H1 (cell line): ENCODE data around the gene IL2RA. TPM values are rescaled to one million over a fixed set of nuclear protein-coding genes. Genes with fewer than 3 reads are reported as not detected.

ENCODE experiments used
- CTCF ChIA-PET: fragments of 300-600 bp; sonication (Branson Sonifier 250); formaldehyde crosslinking; loops from one replicate; lab custom pipeline; 2021; ENCODE audit not compliant: partially characterized antibody; lab: Charles Lee
- POLR2A ChIA-PET: fragments of 300-600 bp; sonication (Branson Sonifier 250); formaldehyde crosslinking; loops from one replicate; lab custom pipeline; 2021; ENCODE audit warnings: inconsistent platforms; ENCODE audit not compliant: partially characterized antibody; lab: Charles Lee
- DNase-seq, 2 experiments: peaks; one replicate each; pipeline versions ENCODE4 v3.0.0 to v3.0.0-alpha.2; 2010 to 2022; ENCODE audit warnings: low spot score in 2 of 2, low read depth in 1 of 2, mixed read lengths in 1 of 2
- FAIRE-seq: peaks from 2 replicates; lab custom pipeline; 2011; peaks lifted over from hg19 to GRCh38; lab: Jason Lieb, UNC
- H2AFZ ChIP-seq: 2 replicates; pipeline ENCODE4 v1.8.1; 2012; ENCODE audit warnings: low read length, inconsistent platforms
- H2AK5ac ChIP-seq: 2 replicates; pipeline ENCODE4 v1.6.1; 2013; ENCODE audit warnings: low read depth, low read length
- H2BK120ac ChIP-seq: replicated peaks from 2 replicates; pipeline ENCODE3; 2013; ENCODE audit warnings: low read depth, low read length, inconsistent platforms
- H2BK12ac ChIP-seq: 2 replicates; pipeline ENCODE4 v1.6.1; 2013; ENCODE audit warnings: low read depth, low read length
- H2BK15ac ChIP-seq: 2 replicates; pipeline ENCODE4 v1.6.1; 2013; ENCODE audit warnings: low read length
- H2BK20ac ChIP-seq: 2 replicates; pipeline ENCODE4 v1.6.1; 2013; ENCODE audit warnings: low read length
- H2BK5ac ChIP-seq: 2 replicates; pipeline ENCODE4 v1.6.1; 2013; ENCODE audit warnings: low read depth, low read length
- H3K14ac ChIP-seq: 2 replicates; pipeline ENCODE4 v1.6.1; 2013; ENCODE audit warnings: inconsistent platforms; ENCODE audit not compliant: insufficient read length
- H3K18ac ChIP-seq: 2 replicates; pipeline ENCODE4 v1.6.1; 2013; ENCODE audit warnings: low read length; ENCODE audit errors: extremely low read depth
- H3K23ac ChIP-seq: 2 replicates; pipeline ENCODE4 v1.6.1; 2013; ENCODE audit warnings: inconsistent platforms; ENCODE audit not compliant: insufficient read length
- H3K23me2 ChIP-seq: 2 replicates; pipeline ENCODE4 v1.6.1; 2013; ENCODE audit warnings: low read depth, low read length
- H3K27ac ChIP-seq: 2 replicates; pipeline ENCODE4 v1.6.1; 2011; ENCODE audit warnings: low read depth, low read length, inconsistent platforms
- H3K27me3 ChIP-seq, 4 experiments: replicated peaks in 1 of 4; 1 replicate in 1 of 4; 2 replicates in 3 of 4; pipeline versions ENCODE4 v1.6.1 to v1.8.1; 2011 to 2013; ENCODE audit warnings: low read length in 3 of 4, mild to moderate bottlenecking in 3 of 4, inconsistent platforms in 2 of 4, mixed read lengths in 2 of 4, moderate library complexity in 1 of 4; ENCODE audit not compliant: control insufficient read depth in 3 of 4, insufficient read depth in 3 of 4; ENCODE audit errors: extremely low read depth in 1 of 4
- H3K36me3 ChIP-seq, 4 experiments: 2 replicates each; pipeline versions ENCODE4 v1.6.1 to v1.8.1; 2011 to 2013; ENCODE audit warnings: mild to moderate bottlenecking in 4 of 4, low read length in 3 of 4, moderate library complexity in 2 of 4, control low read depth in 1 of 4, inconsistent platforms in 1 of 4; ENCODE audit not compliant: insufficient read depth in 4 of 4, control insufficient read depth in 2 of 4
- H3K4ac ChIP-seq: replicated peaks from 2 replicates; pipeline ENCODE3; 2013; ENCODE audit warnings: low read length, low read depth, mixed read lengths, inconsistent platforms; ENCODE audit not compliant: insufficient read length
- H3K4me1 ChIP-seq, 4 experiments: replicated peaks in 1 of 4; 1 replicate in 1 of 4; 2 replicates in 3 of 4; pipeline versions ENCODE4 v1.6.1 to v1.8.1; 2011 to 2013; ENCODE audit warnings: low read length in 3 of 4, inconsistent platforms in 2 of 4, mixed read lengths in 1 of 4; ENCODE audit not compliant: insufficient read depth in 4 of 4, control insufficient read depth in 3 of 4
- H3K4me2 ChIP-seq, 2 experiments: 2 replicates each; pipeline versions ENCODE4 v1.6.1 to v1.8.1; 2011 to 2013; ENCODE audit warnings: low read depth in 2 of 2, low read length in 2 of 2, control low read depth in 1 of 2, inconsistent platforms in 1 of 2, mild to moderate bottlenecking in 1 of 2; ENCODE audit not compliant: insufficient read depth in 1 of 2
- H3K4me3 ChIP-seq, 4 experiments: fragments of 200-600, 300-600 bp in 1 of 4; sonication (generic), shearing (Covaris generic), sonication (Bioruptor Twin) in 1 of 4; 2 replicates each; pipeline versions ENCODE4 v1.5.1 to v1.8.1; 2011 to 2016; ENCODE audit warnings: low read length in 4 of 4, low read depth in 3 of 4, control low read depth in 2 of 4, inconsistent platforms in 2 of 4, mild to moderate bottlenecking in 2 of 4, mixed read lengths in 1 of 4, moderate library complexity in 1 of 4; ENCODE audit not compliant: insufficient read depth in 2 of 4; ENCODE audit errors: extremely low read depth in 1 of 4
- H3K56ac ChIP-seq: replicated peaks from 2 replicates; pipeline ENCODE3; 2013; ENCODE audit warnings: low read depth, mild to moderate bottlenecking, mixed read lengths, low read length, inconsistent platforms; ENCODE audit not compliant: insufficient read length
- H3K79me1 ChIP-seq: 2 replicates; pipeline ENCODE4 v1.6.1; 2013; ENCODE audit warnings: low read depth, low read length, control low read depth
- H3K79me2 ChIP-seq, 2 experiments: 2 replicates each; pipeline versions ENCODE4 v1.6.1 to v1.8.1; 2012 to 2013; ENCODE audit warnings: low read length in 2 of 2, mild to moderate bottlenecking in 2 of 2, inconsistent platforms in 1 of 2; ENCODE audit not compliant: insufficient read depth in 2 of 2, control insufficient read depth in 1 of 2
- H3K9ac ChIP-seq, 4 experiments: replicated peaks in 1 of 4; 1 replicate in 1 of 4; 2 replicates in 3 of 4; pipeline versions ENCODE4 v1.6.1 to v1.8.1; 2011 to 2013; ENCODE audit warnings: low read depth in 3 of 4, low read length in 3 of 4, control low read depth in 2 of 4, mild to moderate bottlenecking in 2 of 4, moderate library complexity in 2 of 4, inconsistent platforms in 1 of 4; ENCODE audit errors: extremely low read depth in 1 of 4
- H3K9me3 ChIP-seq, 2 experiments: 2 replicates each; pipeline versions ENCODE4 v1.6.1 to v1.8.1; 2012 to 2013; ENCODE audit warnings: mild to moderate bottlenecking in 2 of 2, moderate library complexity in 2 of 2, control low read depth in 1 of 2, inconsistent platforms in 1 of 2, low read depth in 1 of 2, low read length in 1 of 2, mixed read lengths in 1 of 2; ENCODE audit not compliant: insufficient read depth in 2 of 2
- H4K20me1 ChIP-seq, 2 experiments: replicated peaks in 1 of 2; 2 replicates each; pipeline versions ENCODE3 to v1.8.1; 2011 to 2013; ENCODE audit warnings: inconsistent platforms in 2 of 2, low read length in 2 of 2, mild to moderate bottlenecking in 1 of 2; ENCODE audit not compliant: insufficient read depth in 2 of 2, control insufficient read depth in 1 of 2
- H4K5ac ChIP-seq: 2 replicates; pipeline ENCODE4 v1.6.1; 2013; ENCODE audit warnings: low read length, low read depth, mixed read lengths, inconsistent platforms; ENCODE audit not compliant: insufficient read length
- H4K8ac ChIP-seq: 2 replicates; pipeline ENCODE4 v1.8.0; 2013; ENCODE audit warnings: mild to moderate bottlenecking, moderate library complexity, low read length, inconsistent platforms; ENCODE audit not compliant: insufficient read depth; ENCODE audit errors: extremely low read depth
- H4K91ac ChIP-seq: replicated peaks from 2 replicates; pipeline ENCODE3; 2013; ENCODE audit warnings: low read length, mixed read lengths, inconsistent platforms; ENCODE audit not compliant: insufficient read length
- CHD2 ChIP-seq: IDR thresholded peaks from 2 replicates; pipeline ENCODE4 v1.6.1; 2012; ENCODE audit warnings: low read length, improper control_type of control experiment
- RFX5 ChIP-seq: IDR thresholded peaks from 2 replicates; pipeline ENCODE4 v1.6.1; 2011; ENCODE audit warnings: low read depth, low read length, improper control_type of control experiment, borderline replicate concordance
- RXRA ChIP-seq: IDR thresholded peaks from 2 replicates; pipeline ENCODE4 v1.6.1; 2011; ENCODE audit warnings: low read depth, mild to moderate bottlenecking, low read length, moderate library complexity; ENCODE audit not compliant: insufficient read depth
- SP4 ChIP-seq: IDR thresholded peaks from 2 replicates; pipeline ENCODE4 v1.6.1; 2012; ENCODE audit warnings: low read length, inconsistent platforms
- WGBS, 2 experiments: shearing (Covaris generic) in 1 of 2; methylation state at CpG; one replicate each; pipeline versions ENCODE4 v1.1.6 to v1.1.7; 2013 to 2015; ENCODE audit warnings: low lambda C conversion rate in 2 of 2, mixed read lengths in 2 of 2, inconsistent platforms in 1 of 2, low coverage in 1 of 2, missing lambda C conversion rate in 1 of 2; ENCODE audit not compliant: insufficient replicate concordance in 2 of 2, insufficient coverage in 1 of 2, insufficient read length in 1 of 2; ENCODE audit errors: extremely low coverage in 1 of 2, missing lambda C conversion rate in 1 of 2; 5-methylcytosine and 5-hydroxymethylcytosine counted together
- polyA plus RNA-seq, 7 experiments: library from polyadenylated mRNA; depleted of rRNA in 3 of 7; stranded (reverse) in 5 of 7; unstranded in 2 of 7; fragments of >200 nt in 5 of 7; fragments of 200-250 nt in 2 of 7; gene quantifications; 1 replicate in 5 of 7; 2 replicates in 1 of 7; 4 replicates in 1 of 7; pipeline versions ENCODE4 v1.2.1 to v1.2.3, GENCODE V29; 2011 to 2013; ENCODE audit warnings: missing spikeins in 2 of 7, mixed read lengths in 2 of 7
- total RNA-seq: library from RNA; stranded (reverse); fragmentation: NEBNext Ultra II Directional; extraction: Animal tissue kit (Norgen Biotek cat#: 25700); gene quantifications from 2 replicates; pipeline ENCODE4 v1.2.1, GENCODE V29; 2021
- TF ChIP-seq, protein P1 (sequence below): IDR thresholded peaks from 2 replicates; pipeline ENCODE4 v1.6.1; 2012; ENCODE audit warnings: low read length, inconsistent platforms

Gene IL2RA
- total and polyA plus RNA-seq, 2 of the 8 experiments (the other 6 are each of a cell fraction or from before 2014, with no cell fraction given) = not detected

DNA sequence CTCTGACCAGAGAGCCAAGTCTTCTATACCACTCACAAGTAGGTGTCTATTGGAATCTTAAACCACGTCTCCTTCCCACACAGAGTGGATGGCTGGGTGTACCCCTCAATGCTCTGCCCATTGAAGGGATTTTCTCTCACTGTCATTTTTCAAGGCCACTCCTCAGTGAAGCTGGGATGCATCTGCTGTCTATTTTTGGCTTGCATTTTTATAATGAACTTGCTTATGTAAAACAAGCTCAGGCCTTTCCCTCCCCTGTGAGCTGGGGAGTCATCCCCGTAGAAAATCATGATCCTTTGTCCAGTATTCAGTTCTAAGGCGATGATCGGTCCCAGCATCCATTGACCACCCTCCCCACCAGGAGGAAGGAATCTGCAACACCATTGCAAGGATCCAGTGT is 16.9 kb upstream of the IL2RA start:
- DNase-seq = no peak
- Histone ChIP-seq H3K79me2 (no peaks in the 10 kb centered on the region), H4K91ac (no peak overlapping the region), H3K9me3 (no peaks in the 10 kb centered on the region), H4K8ac (no peak overlapping the region), H3K4ac (no peak overlapping the region), H3K56ac (no peak overlapping the region), H3K27me3 (no peaks in the 10 kb centered on the region), H4K20me1 (no peaks in the 10 kb centered on the region), H4K5ac (no peak overlapping the region), H3K4me1 (peaks cover 0 to 9% (median 3%) of the 10 kb centered on the region in 4 experiments; a peak in 2 of 7 replicates), H3K18ac (no peak overlapping the region), H2AFZ (no peak overlapping the region), H3K9ac (no peak overlapping the region), H3K23me2 (no peaks in the 10 kb centered on the region), H2BK15ac (no peak overlapping the region), H2BK20ac (no peak overlapping the region), H2BK120ac (no peak overlapping the region), H3K4me2 (no peak overlapping the region), H3K4me3 (no peak overlapping the region), H2AK5ac (no peak overlapping the region), H3K27ac (no peak overlapping the region), H3K79me1 (no peaks in the 10 kb centered on the region), H2BK12ac (no peak overlapping the region), H3K14ac (no peak overlapping the region), H3K23ac (no peak overlapping the region), H2BK5ac (no peak overlapping the region), H3K36me3 (no peaks in the 10 kb centered on the region)
- no peak for FAIRE-seq
- POLR2A ChIA-PET = interaction anchor here (1.5 kb wide), 1 partner anchor 11 kb away, joined by 3 read pairs; no protein-coding TSS in a partner anchor
- CTCF ChIA-PET = interaction anchor here (1.1 to 1.2 kb wide), 2 partner anchors 8 to 11 kb away, joined by 3 read pairs; no protein-coding TSS in a partner anchor
- 84% methylated on average over 4 of the region's 4 CpGs; no CpG with 5 or more reads in 1 of the 2 experiments for WGBS, 2 experiments
- no peak for TF ChIP-seq RXRA
- TF ChIP-seq RFX5 = no peak
- TF ChIP-seq, protein P1, sequence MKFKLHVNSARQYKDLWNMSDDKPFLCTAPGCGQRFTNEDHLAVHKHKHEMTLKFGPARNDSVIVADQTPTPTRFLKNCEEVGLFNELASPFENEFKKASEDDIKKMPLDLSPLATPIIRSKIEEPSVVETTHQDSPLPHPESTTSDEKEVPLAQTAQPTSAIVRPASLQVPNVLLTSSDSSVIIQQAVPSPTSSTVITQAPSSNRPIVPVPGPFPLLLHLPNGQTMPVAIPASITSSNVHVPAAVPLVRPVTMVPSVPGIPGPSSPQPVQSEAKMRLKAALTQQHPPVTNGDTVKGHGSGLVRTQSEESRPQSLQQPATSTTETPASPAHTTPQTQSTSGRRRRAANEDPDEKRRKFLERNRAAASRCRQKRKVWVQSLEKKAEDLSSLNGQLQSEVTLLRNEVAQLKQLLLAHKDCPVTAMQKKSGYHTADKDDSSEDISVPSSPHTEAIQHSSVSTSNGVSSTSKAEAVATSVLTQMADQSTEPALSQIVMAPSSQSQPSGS = no peak
- no peak for TF ChIP-seq CHD2
- TF ChIP-seq SP4 = no peak
